Naive thymus-derived CD8-positive, alpha-beta T cell (primary cell): Measurements from ENCODE around the gene PHF21A. TPM values are rescaled to one million over a fixed set of nuclear protein-coding genes. Genes with fewer than 3 reads are reported as not detected.

Source experiments
- ATAC-seq, 2 donors: fragments of 150-1000 bp; cut with Tn5 transposase in 1 of 2; sonication (Bioruptor Pico), chemical (Tn5 transposase) in 1 of 2; 1 replicate in 1 of 2; 2 replicates in 1 of 2; pipeline ENCODE4 v1.10.0; 2021; ENCODE audit warnings: mild to moderate bottlenecking in 2 of 2, moderate library complexity in 2 of 2
- POLR2A ChIA-PET: fragments of 350-600 bp; sonication (Branson Sonifier 250); formaldehyde crosslinking; loops from one replicate; lab custom pipeline; 2021; ENCODE audit warnings: antibody characterized with exemption; lab: Charles Lee
- DNase-seq, 10 donors: peaks; one replicate each; pipeline versions ENCODE4 v3.0.0 to v3.0.0-alpha.2; 2020 to 2022
- H3K27ac Mint-ChIP-seq, 10 donors: one replicate each; pipeline ENCODE4 v1.8.0; 2020 to 2022; ENCODE audit warnings: mild to moderate bottlenecking in 10 of 10, mixed read lengths in 10 of 10, moderate library complexity in 4 of 10, inconsistent platforms in 1 of 10
- H3K27me3 Mint-ChIP-seq, 5 donors: one replicate each; pipeline ENCODE4 v1.8.0; 2021 to 2022; ENCODE audit warnings: mixed read lengths in 5 of 5
- H3K36me3 Mint-ChIP-seq, 3 donors: one replicate each; pipeline ENCODE4 v1.8.0; 2020 to 2022; ENCODE audit warnings: mixed read lengths in 3 of 3, mild to moderate bottlenecking in 2 of 3, inconsistent platforms in 1 of 3
- H3K4me1 Mint-ChIP-seq, 4 donors: one replicate each; pipeline ENCODE4 v1.8.0; 2021 to 2022; ENCODE audit warnings: mixed read lengths in 4 of 4
- H3K4me3 Mint-ChIP-seq, 10 donors: one replicate each; pipeline ENCODE4 v1.8.0; 2020 to 2022; ENCODE audit warnings: mild to moderate bottlenecking in 10 of 10, mixed read lengths in 10 of 10, moderate library complexity in 6 of 10, inconsistent platforms in 1 of 10
- H3K9me3 Mint-ChIP-seq, 9 donors: one replicate each; pipeline ENCODE4 v1.8.0; 2020 to 2022; ENCODE audit warnings: mixed read lengths in 9 of 9, mild to moderate bottlenecking in 3 of 9, inconsistent platforms in 1 of 9, moderate library complexity in 1 of 9
- polyA plus RNA-seq, 3 donors: library from polyadenylated mRNA; unstranded; fragments of 300-500 nt; fragmentation: Illumina TruSeq; gene quantifications; one replicate each; pipeline ENCODE4 v1.2.3, GENCODE V29; 2021
- total RNA-seq, 8 experiments: library from RNA in 2 of 8; stranded (reverse) in 2 of 8; gene quantifications; one replicate each; pipeline ENCODE4 v1.2.3 and lab custom pipeline; 2021 to 2026

Gene PHF21A
- total and polyA plus RNA-seq, 5 experiments from 2014 or later = 4.9 to 60.7 (median 9.2) TPM

GRCh38 chr11:45933846-45934579 is 187.2 kb downstream of the PHF21A start:
- Mint-ChIP-seq H3K4me3 (peak overlapping the region in 1 of 10 donors; percentile 76), H3K27me3 (no peaks in the 10 kb centered on the region), H3K27ac (peak overlapping the region in 2 of 10 donors; percentile 37 to 84), H3K36me3 (peaks cover 0 to 60% (median 10%) of the 10 kb centered on the region in 3 donors), H3K4me1 (peaks cover 11 to 61% (median 25%) of the 10 kb centered on the region in 4 donors), H3K9me3 (no peaks in the 10 kb centered on the region)
- peak in 1 of 10 donors; percentile 35 for DNase-seq
- POLR2A ChIA-PET = interaction anchor here (1.6 kb wide), 1 partner anchor 16 kb away, joined by 3 read pairs; the partner anchor contains the start of gene PEX16
- ATAC-seq = no peak

GRCh38 chr11:45933131-45933831 is 188.0 kb downstream of the PHF21A start:
- peaks cover 11 to 63% (median 25%) of the 10 kb centered on the region in 4 donors for H3K4me1 Mint-ChIP-seq
- H3K27me3 Mint-ChIP-seq = no peaks in the 10 kb centered on the region
- H3K4me3 Mint-ChIP-seq = peak overlapping the region in 2 of 10 donors; percentile 50 to 76
- no peaks in the 10 kb centered on the region for H3K9me3 Mint-ChIP-seq
- H3K36me3 Mint-ChIP-seq = peaks cover 0 to 57% (median 10%) of the 10 kb centered on the region in 3 donors
- ATAC-seq (peak in 1 of 2 donors; percentile 16), DNase-seq (peak in 1 of 10 donors; percentile 57)
- peak overlapping the region in 6 of 10 donors; percentile 12 to 84 (median 38) for H3K27ac Mint-ChIP-seq
- POLR2A ChIA-PET = interaction anchor here (1.6 kb wide), 1 partner anchor 15 kb away, joined by 3 read pairs; the partner anchor contains the start of gene PEX16

GRCh38 chr11:45932217-45932616 is 189.0 kb downstream of the PHF21A start:
- no peaks in the 10 kb centered on the region for H3K9me3 Mint-ChIP-seq

GRCh38 chr11:45931739-45932138 is 189.5 kb downstream of the PHF21A start:
- ATAC-seq (no peak), DNase-seq (no peak)
- Mint-ChIP-seq H3K27ac (peak overlapping the region; percentile 31 to 95 (median 71)), H3K4me3 (peak overlapping the region in 2 of 10 donors; percentile 3 to 76), H3K27me3 (no peaks in the 10 kb centered on the region), H3K9me3 (no peaks in the 10 kb centered on the region), H3K4me1 (peaks cover 16 to 67% (median 36%) of the 10 kb centered on the region in 4 donors), H3K36me3 (peaks cover 0 to 46% (median 8%) of the 10 kb centered on the region in 3 donors)
- POLR2A ChIA-PET = interaction anchor here (0.8 to 6.3 kb wide), 2 partner anchors 8 to 15 kb away, joined by 3 to 57 read pairs; partner anchors contain the start of gene PEX16

More at GRCh38 chr11:45932217-45932616, 189.0 kb downstream of the PHF21A start:
- ATAC-seq (no peak), DNase-seq (peak in 1 of 10 donors; percentile 41)
- no peaks in the 10 kb centered on the region for H3K27me3 Mint-ChIP-seq
- peak overlapping the region in 5 of 10 donors; percentile 31 to 90 (median 84) for H3K27ac Mint-ChIP-seq
- POLR2A ChIA-PET = interaction anchor here (0.8 kb wide), 1 partner anchor 9 kb away, joined by 3 read pairs; no protein-coding TSS in a partner anchor
- peak overlapping the region in 2 of 10 donors; percentile 56 to 76 for H3K4me3 Mint-ChIP-seq
- peaks cover 15 to 68% (median 32%) of the 10 kb centered on the region in 4 donors for H3K4me1 Mint-ChIP-seq
- peaks cover 0 to 50% (median 10%) of the 10 kb centered on the region in 3 donors for H3K36me3 Mint-ChIP-seq

- H3K4me3 Mint-ChIP-seq = peak overlapping the region in 6 of 10 donors; percentile 3 to 79 (median 56)
- POLR2A ChIA-PET = interaction anchor here (0.8 to 6.3 kb wide), 3 partner anchors 9 to 54 kb away, joined by 3 to 57 read pairs (median 5); partner anchors contain the start of genes LARGE2 and PEX16
- H3K4me1 Mint-ChIP-seq = peaks cover 16 to 64% (median 36%) of the 10 kb centered on the region in 4 donors
- peak overlapping the region in 9 of 10 donors; percentile 53 to 97 (median 84) for H3K27ac Mint-ChIP-seq
- no peaks in the 10 kb centered on the region for H3K27me3 Mint-ChIP-seq
- DNase-seq = peak in 1 of 10 donors; percentile 56
- peaks cover 0 to 40% (median 7%) of the 10 kb centered on the region in 3 donors for H3K36me3 Mint-ChIP-seq
- no peaks in the 10 kb centered on the region for H3K9me3 Mint-ChIP-seq
- ATAC-seq = no peak
Measured at GRCh38 chr11:45930951-45931570, 190.2 kb downstream of the PHF21A start.

GRCh38 chr11:45930031-45930794 is 191.0 kb downstream of the PHF21A start:
- Mint-ChIP-seq H3K36me3 (peaks cover 0 to 32% (median 7%) of the 10 kb centered on the region in 3 donors), H3K4me1 (peaks cover 16 to 58% (median 36%) of the 10 kb centered on the region in 4 donors), H3K27me3 (no peaks in the 10 kb centered on the region), H3K9me3 (no peaks in the 10 kb centered on the region), H3K4me3 (peak overlapping the region; percentile 34 to 84 (median 74)), H3K27ac (peak overlapping the region; percentile 84 to 97 (median 90))
- ATAC-seq = peak; percentile 82 to 84
- POLR2A ChIA-PET = interaction anchor here (0.8 to 6.3 kb wide), 3 partner anchors 8 to 53 kb away, joined by 3 to 57 read pairs (median 5); partner anchors contain the start of genes LARGE2 and PEX16
- DNase-seq = peak in 7 of 10 donors; percentile 12 to 76 (median 36)

- DNase-seq (peak in 1 of 10 donors; percentile 55), ATAC-seq (peak; percentile 18 to 44)
- POLR2A ChIA-PET = interaction anchor here (1.5 to 6.3 kb wide), 2 partner anchors 8 to 13 kb away, joined by 5 to 57 read pairs; partner anchors contain the start of genes LARGE2 and PEX16
- H3K36me3 Mint-ChIP-seq = peaks cover 0 to 27% (median 7%) of the 10 kb centered on the region in 3 donors
- H3K4me3 Mint-ChIP-seq = peak overlapping the region; percentile 34 to 84 (median 74)
- peaks cover 16 to 53% (median 36%) of the 10 kb centered on the region in 4 donors for H3K4me1 Mint-ChIP-seq
- no peaks in the 10 kb centered on the region for H3K27me3 Mint-ChIP-seq
- H3K27ac Mint-ChIP-seq = peak overlapping the region; percentile 84 to 97 (median 90)
- no peaks in the 10 kb centered on the region for H3K9me3 Mint-ChIP-seq
Measured at GRCh38 chr11:45929486-45930030, 191.7 kb downstream of the PHF21A start.

- Mint-ChIP-seq H3K27me3 (no peaks in the 10 kb centered on the region), H3K27ac (peak overlapping the region in 8 of 10 donors; percentile 22 to 84 (median 46)), H3K9me3 (no peaks in the 10 kb centered on the region), H3K4me3 (no peak overlapping the region), H3K4me1 (peaks cover 21 to 55% (median 42%) of the 10 kb centered on the region in 4 donors), H3K36me3 (peaks cover 0 to 19% (median 3%) of the 10 kb centered on the region in 3 donors)
- ATAC-seq = no peak
- DNase-seq = peak in 1 of 10 donors; percentile 32
- POLR2A ChIA-PET = interaction anchor here (0.6 to 6.3 kb wide), 2 partner anchors 12 to 701 kb away, joined by 4 to 57 read pairs; partner anchors contain the start of gene PEX16
Measured at GRCh38 chr11:45928535-45929215, 192.6 kb downstream of the PHF21A start.

- Mint-ChIP-seq H3K4me1 (peaks cover 23 to 53% (median 44%) of the 10 kb centered on the region in 4 donors), H3K4me3 (peak overlapping the region in 2 of 10 donors; percentile 6 to 21)
- peak in 1 of 10 donors; percentile 63 for DNase-seq
Measured at GRCh38 chr11:45927684-45928413, 193.4 kb downstream of the PHF21A start.

More at GRCh38 chr11:45927684-45928413, 193.4 kb downstream of the PHF21A start:
- POLR2A ChIA-PET = interaction anchor here (6.3 kb wide), 1 partner anchor 11 kb away, joined by 57 read pairs; the partner anchor contains the start of gene PEX16
- Mint-ChIP-seq H3K27me3 (peaks cover 0 to 2% (median 0%) of the 10 kb centered on the region in 5 donors), H3K36me3 (peaks cover 0 to 12% (median 0%) of the 10 kb centered on the region in 3 donors), H3K9me3 (no peaks in the 10 kb centered on the region), H3K27ac (peak overlapping the region in 9 of 10 donors; percentile 22 to 86 (median 75))
- ATAC-seq = no peak
